H1 (cell line): Measurements from ENCODE around the gene E2F1. TPM values are rescaled to one million over a fixed set of nuclear protein-coding genes. Genes with fewer than 3 reads are reported as not detected.

Experiments used
- CTCF ChIA-PET: fragments of 300-600 bp; sonication (Branson Sonifier 250); formaldehyde crosslinking; loops from one replicate; lab custom pipeline; 2021; ENCODE audit not compliant: partially characterized antibody; lab: Charles Lee
- POLR2A ChIA-PET: fragments of 300-600 bp; sonication (Branson Sonifier 250); formaldehyde crosslinking; loops from one replicate; lab custom pipeline; 2021; ENCODE audit warnings: inconsistent platforms; ENCODE audit not compliant: partially characterized antibody; lab: Charles Lee
- DNase-seq, 2 experiments: peaks; one replicate each; pipeline versions ENCODE4 v3.0.0 to v3.0.0-alpha.2; 2010 to 2022; ENCODE audit warnings: low spot score in 2 of 2, low read depth in 1 of 2, mixed read lengths in 1 of 2
- FAIRE-seq: peaks from 2 replicates; lab custom pipeline; 2011; peaks lifted over from hg19 to GRCh38; lab: Jason Lieb, UNC
- H2AFZ ChIP-seq: 2 replicates; pipeline ENCODE4 v1.8.1; 2012; ENCODE audit warnings: low read length, inconsistent platforms
- H2AK5ac ChIP-seq: 2 replicates; pipeline ENCODE4 v1.6.1; 2013; ENCODE audit warnings: low read depth, low read length
- H2BK120ac ChIP-seq: replicated peaks from 2 replicates; pipeline ENCODE3; 2013; ENCODE audit warnings: low read depth, low read length, inconsistent platforms
- H2BK12ac ChIP-seq: 2 replicates; pipeline ENCODE4 v1.6.1; 2013; ENCODE audit warnings: low read depth, low read length
- H2BK15ac ChIP-seq: 2 replicates; pipeline ENCODE4 v1.6.1; 2013; ENCODE audit warnings: low read length
- H2BK20ac ChIP-seq: 2 replicates; pipeline ENCODE4 v1.6.1; 2013; ENCODE audit warnings: low read length
- H2BK5ac ChIP-seq: 2 replicates; pipeline ENCODE4 v1.6.1; 2013; ENCODE audit warnings: low read depth, low read length
- H3K14ac ChIP-seq: 2 replicates; pipeline ENCODE4 v1.6.1; 2013; ENCODE audit warnings: inconsistent platforms; ENCODE audit not compliant: insufficient read length
- H3K18ac ChIP-seq: 2 replicates; pipeline ENCODE4 v1.6.1; 2013; ENCODE audit warnings: low read length; ENCODE audit errors: extremely low read depth
- H3K23ac ChIP-seq: 2 replicates; pipeline ENCODE4 v1.6.1; 2013; ENCODE audit warnings: inconsistent platforms; ENCODE audit not compliant: insufficient read length
- H3K23me2 ChIP-seq: 2 replicates; pipeline ENCODE4 v1.6.1; 2013; ENCODE audit warnings: low read depth, low read length
- H3K27ac ChIP-seq: 2 replicates; pipeline ENCODE4 v1.6.1; 2011; ENCODE audit warnings: low read depth, low read length, inconsistent platforms
- H3K27me3 ChIP-seq, 4 experiments: replicated peaks in 1 of 4; 1 replicate in 1 of 4; 2 replicates in 3 of 4; pipeline versions ENCODE4 v1.6.1 to v1.8.1; 2011 to 2013; ENCODE audit warnings: low read length in 3 of 4, mild to moderate bottlenecking in 3 of 4, inconsistent platforms in 2 of 4, mixed read lengths in 2 of 4, moderate library complexity in 1 of 4; ENCODE audit not compliant: control insufficient read depth in 3 of 4, insufficient read depth in 3 of 4; ENCODE audit errors: extremely low read depth in 1 of 4
- H3K36me3 ChIP-seq, 4 experiments: 2 replicates each; pipeline versions ENCODE4 v1.6.1 to v1.8.1; 2011 to 2013; ENCODE audit warnings: mild to moderate bottlenecking in 4 of 4, low read length in 3 of 4, moderate library complexity in 2 of 4, control low read depth in 1 of 4, inconsistent platforms in 1 of 4; ENCODE audit not compliant: insufficient read depth in 4 of 4, control insufficient read depth in 2 of 4
- H3K4ac ChIP-seq: replicated peaks from 2 replicates; pipeline ENCODE3; 2013; ENCODE audit warnings: low read length, low read depth, mixed read lengths, inconsistent platforms; ENCODE audit not compliant: insufficient read length
- H3K4me1 ChIP-seq, 4 experiments: replicated peaks in 1 of 4; 1 replicate in 1 of 4; 2 replicates in 3 of 4; pipeline versions ENCODE4 v1.6.1 to v1.8.1; 2011 to 2013; ENCODE audit warnings: low read length in 3 of 4, inconsistent platforms in 2 of 4, mixed read lengths in 1 of 4; ENCODE audit not compliant: insufficient read depth in 4 of 4, control insufficient read depth in 3 of 4
- H3K4me2 ChIP-seq, 2 experiments: 2 replicates each; pipeline versions ENCODE4 v1.6.1 to v1.8.1; 2011 to 2013; ENCODE audit warnings: low read depth in 2 of 2, low read length in 2 of 2, control low read depth in 1 of 2, inconsistent platforms in 1 of 2, mild to moderate bottlenecking in 1 of 2; ENCODE audit not compliant: insufficient read depth in 1 of 2
- H3K4me3 ChIP-seq, 4 experiments: fragments of 200-600, 300-600 bp in 1 of 4; sonication (generic), shearing (Covaris generic), sonication (Bioruptor Twin) in 1 of 4; 2 replicates each; pipeline versions ENCODE4 v1.5.1 to v1.8.1; 2011 to 2016; ENCODE audit warnings: low read length in 4 of 4, low read depth in 3 of 4, control low read depth in 2 of 4, inconsistent platforms in 2 of 4, mild to moderate bottlenecking in 2 of 4, mixed read lengths in 1 of 4, moderate library complexity in 1 of 4; ENCODE audit not compliant: insufficient read depth in 2 of 4; ENCODE audit errors: extremely low read depth in 1 of 4
- H3K56ac ChIP-seq: replicated peaks from 2 replicates; pipeline ENCODE3; 2013; ENCODE audit warnings: low read depth, mild to moderate bottlenecking, mixed read lengths, low read length, inconsistent platforms; ENCODE audit not compliant: insufficient read length
- H3K79me1 ChIP-seq: 2 replicates; pipeline ENCODE4 v1.6.1; 2013; ENCODE audit warnings: low read depth, low read length, control low read depth
- H3K79me2 ChIP-seq, 2 experiments: 2 replicates each; pipeline versions ENCODE4 v1.6.1 to v1.8.1; 2012 to 2013; ENCODE audit warnings: low read length in 2 of 2, mild to moderate bottlenecking in 2 of 2, inconsistent platforms in 1 of 2; ENCODE audit not compliant: insufficient read depth in 2 of 2, control insufficient read depth in 1 of 2
- H3K9ac ChIP-seq, 4 experiments: replicated peaks in 1 of 4; 1 replicate in 1 of 4; 2 replicates in 3 of 4; pipeline versions ENCODE4 v1.6.1 to v1.8.1; 2011 to 2013; ENCODE audit warnings: low read depth in 3 of 4, low read length in 3 of 4, control low read depth in 2 of 4, mild to moderate bottlenecking in 2 of 4, moderate library complexity in 2 of 4, inconsistent platforms in 1 of 4; ENCODE audit errors: extremely low read depth in 1 of 4
- H3K9me3 ChIP-seq, 2 experiments: 2 replicates each; pipeline versions ENCODE4 v1.6.1 to v1.8.1; 2012 to 2013; ENCODE audit warnings: mild to moderate bottlenecking in 2 of 2, moderate library complexity in 2 of 2, control low read depth in 1 of 2, inconsistent platforms in 1 of 2, low read depth in 1 of 2, low read length in 1 of 2, mixed read lengths in 1 of 2; ENCODE audit not compliant: insufficient read depth in 2 of 2
- H4K20me1 ChIP-seq, 2 experiments: replicated peaks in 1 of 2; 2 replicates each; pipeline versions ENCODE3 to v1.8.1; 2011 to 2013; ENCODE audit warnings: inconsistent platforms in 2 of 2, low read length in 2 of 2, mild to moderate bottlenecking in 1 of 2; ENCODE audit not compliant: insufficient read depth in 2 of 2, control insufficient read depth in 1 of 2
- H4K5ac ChIP-seq: 2 replicates; pipeline ENCODE4 v1.6.1; 2013; ENCODE audit warnings: low read length, low read depth, mixed read lengths, inconsistent platforms; ENCODE audit not compliant: insufficient read length
- H4K8ac ChIP-seq: 2 replicates; pipeline ENCODE4 v1.8.0; 2013; ENCODE audit warnings: mild to moderate bottlenecking, moderate library complexity, low read length, inconsistent platforms; ENCODE audit not compliant: insufficient read depth; ENCODE audit errors: extremely low read depth
- H4K91ac ChIP-seq: replicated peaks from 2 replicates; pipeline ENCODE3; 2013; ENCODE audit warnings: low read length, mixed read lengths, inconsistent platforms; ENCODE audit not compliant: insufficient read length
- KDM5A ChIP-seq: fragments of 200-600 bp; IDR thresholded peaks from 2 replicates; pipeline ENCODE4 v1.7.1; 2012; ENCODE audit warnings: mild to moderate bottlenecking, low read length, inconsistent platforms, mixed read lengths
- WGBS, 2 experiments: shearing (Covaris generic) in 1 of 2; methylation state at CpG; one replicate each; pipeline versions ENCODE4 v1.1.6 to v1.1.7; 2013 to 2015; ENCODE audit warnings: low lambda C conversion rate in 2 of 2, mixed read lengths in 2 of 2, inconsistent platforms in 1 of 2, low coverage in 1 of 2, missing lambda C conversion rate in 1 of 2; ENCODE audit not compliant: insufficient replicate concordance in 2 of 2, insufficient coverage in 1 of 2, insufficient read length in 1 of 2; ENCODE audit errors: extremely low coverage in 1 of 2, missing lambda C conversion rate in 1 of 2; 5-methylcytosine and 5-hydroxymethylcytosine counted together
- polyA plus RNA-seq, 7 experiments: library from polyadenylated mRNA; depleted of rRNA in 3 of 7; stranded (reverse) in 5 of 7; unstranded in 2 of 7; fragments of >200 nt in 5 of 7; fragments of 200-250 nt in 2 of 7; gene quantifications; 1 replicate in 5 of 7; 2 replicates in 1 of 7; 4 replicates in 1 of 7; pipeline versions ENCODE4 v1.2.1 to v1.2.3, GENCODE V29; 2011 to 2013; ENCODE audit warnings: missing spikeins in 2 of 7, mixed read lengths in 2 of 7
- total RNA-seq: library from RNA; stranded (reverse); fragmentation: NEBNext Ultra II Directional; extraction: Animal tissue kit (Norgen Biotek cat#: 25700); gene quantifications from 2 replicates; pipeline ENCODE4 v1.2.1, GENCODE V29; 2021

E2F1 gene
- total and polyA plus RNA-seq, 2 of the 8 experiments (the other 6 are each of a cell fraction or from before 2014, with no cell fraction given): 33.4 to 35.8 TPM

DNA sequence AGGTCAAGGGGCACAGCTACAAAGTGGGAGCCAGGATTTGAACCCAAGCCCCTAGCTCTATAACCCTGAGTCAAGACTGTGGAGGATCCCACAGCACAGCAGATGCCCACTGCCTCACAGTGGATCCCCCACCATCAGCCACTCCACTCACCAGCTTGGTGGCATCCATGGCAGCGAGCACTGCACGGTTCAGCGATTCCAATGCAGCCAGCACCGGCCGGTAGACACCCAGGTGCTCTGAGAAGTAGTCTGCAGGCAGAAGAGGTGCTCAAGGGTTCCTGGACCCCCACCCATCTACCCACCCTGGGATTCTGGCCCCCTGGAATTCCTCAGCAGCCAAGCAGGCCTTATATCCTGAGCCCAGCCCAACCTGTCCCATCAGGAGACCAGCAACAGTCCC lies 17.0 kb downstream of the E2F1 start:
- Histone ChIP-seq H2BK12ac (no peak overlapping the region), H3K23me2 (peaks cover 21% of the 10 kb centered on the region), H3K79me2 (no peaks in the 10 kb centered on the region), H3K79me1 (no peaks in the 10 kb centered on the region; the same call in 1 of the 2 replicates), H3K56ac (no peak overlapping the region), H3K18ac (no peak overlapping the region), H3K9ac (no peak overlapping the region), H3K36me3 (peaks cover 2 to 10% (median 6%) of the 10 kb centered on the region in 4 experiments; a peak in 4 of 8 replicates), H3K14ac (no peak overlapping the region), H4K8ac (no peak overlapping the region), H2AFZ (no peak overlapping the region), H3K4me3 (no peak overlapping the region), H2AK5ac (no peak overlapping the region), H2BK15ac (no peak overlapping the region), H2BK5ac (no peak overlapping the region), H3K4me2 (no peak overlapping the region), H3K9me3 (peaks cover 0 to 5% of the 10 kb centered on the region in 2 experiments; a peak in 1 of 4 replicates), H2BK20ac (no peak overlapping the region), H3K23ac (no peak overlapping the region), H3K4me1 (peaks cover 0 to 25% (median 15%) of the 10 kb centered on the region in 4 experiments; a peak in 5 of 7 replicates), H3K4ac (no peak overlapping the region), H4K20me1 (peaks cover 0 to 15% of the 10 kb centered on the region in 2 experiments), H4K5ac (no peak overlapping the region), H2BK120ac (no peak overlapping the region), H3K27ac (no peak overlapping the region), H3K27me3 (peaks cover 0 to 10% (median 3%) of the 10 kb centered on the region in 4 experiments; a peak in 3 of 7 replicates), H4K91ac (no peak overlapping the region)
- FAIRE-seq (no peak), DNase-seq (no peak)
- 89% methylated on average over 5 of the region's 5 CpGs; no CpG with 5 or more reads in 1 of the 2 experiments for WGBS, 2 experiments
- POLR2A ChIA-PET: interaction anchor here (1.0 to 17.9 kb wide), 3 partner anchors 8 to 14 kb away, joined by 3 to 245 read pairs (median 63); partner anchors contain the start of gene NECAB3
- CTCF ChIA-PET: interaction anchor here (0.6 to 4.3 kb wide), 15 partner anchors 9 to 1655 kb away, joined by 3 to 38 read pairs (median 6); no protein-coding TSS in a partner anchor
- no peak for TF ChIP-seq KDM5A
